Upper lobe of right lung (tissue), 1 donor: Measurements from ENCODE around the gene ZG16. TPM values are rescaled to one million over a fixed set of nuclear protein-coding genes. Genes with fewer than 3 reads are reported as not detected.
"Not testable (repeated sequence)": the region's sequence is repeated elsewhere in the genome, so short reads cannot be mapped to it uniquely, and the experiment has no call there.

Source experiments
- ATAC-seq: fragments of 200-7000 bp; cut with Tn5 transposase; one replicate; pipeline ENCODE4 v1.9.1; 2020; ENCODE audit warnings: mild to moderate bottlenecking, moderate library complexity
- DNase-seq: peaks from one replicate; pipeline ENCODE4 v3.0.0-alpha.2; 2020
- H3K27ac ChIP-seq: fragments of 200-600 bp; one replicate; pipeline ENCODE4 v1.8.0; 2022
- H3K27me3 ChIP-seq: fragments of 200-600 bp; one replicate; pipeline ENCODE4 v1.8.0; 2022; ENCODE audit warnings: mild to moderate bottlenecking
- H3K36me3 ChIP-seq: fragments of 200-600 bp; one replicate; pipeline ENCODE4 v1.8.0; 2022
- H3K4me1 ChIP-seq: fragments of 200-600 bp; one replicate; pipeline ENCODE4 v1.8.0; 2022
- H3K4me3 ChIP-seq: fragments of 200-600 bp; one replicate; pipeline ENCODE4 v1.8.0; 2022; ENCODE audit warnings: mild to moderate bottlenecking
- H3K9me3 ChIP-seq: fragments of 200-600 bp; one replicate; pipeline ENCODE4 v1.8.0; 2022
- CTCF ChIP-seq: fragments of 200-600 bp; IDR thresholded peaks from one replicate; pipeline ENCODE4 v1.8.0; 2022; ENCODE audit warnings: antibody characterized with exemption
- intact Hi-C: fragments of 100-400 bp; cut with DNase I; formaldehyde crosslinking; loops from one replicate; pipeline ENCODE4 v1.11.0; 2022
- total RNA-seq: library from RNA; stranded (reverse); fragmentation: NEBNext Ultra II Directional; extraction: Animal tissue kit (Norgen Biotek cat#: 25700); gene quantifications from one replicate; pipeline ENCODE4 v1.2.1, GENCODE V29; 2021
- donor health status: DM: no; HTN: yes; CAD: no; lungs with severe emphysema.

Gene ZG16
- total RNA-seq, 1 donor from 2014 or later, result not detected

- Histone ChIP-seq H3K27me3 (no peaks in the 10 kb centered on the region), H3K27ac (no peak overlapping the region), H3K36me3 (no peaks in the 10 kb centered on the region), H3K9me3 (no peaks in the 10 kb centered on the region), H3K4me3 (no peak overlapping the region), H3K4me1 (peaks cover 3% of the 10 kb centered on the region)
- no peak for DNase-seq
- no peak for TF ChIP-seq CTCF
- ATAC-seq, result no peak
- intact Hi-C loops, result no loop called here
These were observed 1.4 kb downstream of the ZG16 start for GRCh38 chr16:29779474-29779873.

GRCh38 chr16:29783094-29783953 is 5.3 kb downstream of the ZG16 start:
- H3K27ac ChIP-seq, H3K4me3 ChIP-seq, H3K36me3 ChIP-seq, intact Hi-C loops, DNase-seq, H3K27me3 ChIP-seq, H3K9me3 ChIP-seq, ATAC-seq: not testable (repeated sequence)
- peaks cover 12% of the 10 kb centered on the region for H3K4me1 ChIP-seq

GRCh38 chr16:29784157-29784556 is 6.1 kb downstream of the ZG16 start:
- intact Hi-C loops, result no loop called here
- DNase-seq, result no peak
- no peak for ATAC-seq

GRCh38 chr16:29784901-29785500 is 6.9 kb downstream of the ZG16 start:
- ATAC-seq, result peak; percentile 92
- DNase-seq, result peak; percentile 83
- Histone ChIP-seq H3K4me3 (peak overlapping the region; percentile 29), H3K36me3 (no peaks in the 10 kb centered on the region), H3K27me3 (no peaks in the 10 kb centered on the region), H3K4me1 (peaks cover 18% of the 10 kb centered on the region), H3K9me3 (no peaks in the 10 kb centered on the region), H3K27ac (no peak overlapping the region)
- intact Hi-C loops, result no loop called here
- TF ChIP-seq CTCF, result peak; percentile 79

More at GRCh38 chr16:29784157-29784556, 6.1 kb downstream of the ZG16 start:
- H3K36me3 ChIP-seq, result no peaks in the 10 kb centered on the region
- H3K9me3 ChIP-seq, result no peaks in the 10 kb centered on the region
- H3K27ac ChIP-seq, result no peak overlapping the region
- TF ChIP-seq CTCF, result no peak
- H3K27me3 ChIP-seq, result no peaks in the 10 kb centered on the region
- H3K4me3 ChIP-seq, result no peak overlapping the region
- H3K4me1 ChIP-seq, result peaks cover 12% of the 10 kb centered on the region

GRCh38 chr16:29787155-29787554 is 9.1 kb downstream of the ZG16 start:
- H3K27ac ChIP-seq, ATAC-seq, H3K9me3 ChIP-seq, DNase-seq, H3K27me3 ChIP-seq, H3K4me3 ChIP-seq, intact Hi-C loops, H3K36me3 ChIP-seq: not testable (repeated sequence)
- H3K4me1 ChIP-seq, result peaks cover 27% of the 10 kb centered on the region

- Histone ChIP-seq H3K27me3 (no peaks in the 10 kb centered on the region), H3K9me3 (no peaks in the 10 kb centered on the region), H3K4me1 (peaks cover 23% of the 10 kb centered on the region), H3K27ac (peak overlapping the region; percentile 92), H3K36me3 (no peaks in the 10 kb centered on the region), H3K4me3 (peak overlapping the region; percentile 93)
- intact Hi-C loops, result no loop called here
- TF ChIP-seq CTCF, result no peak
- peak; percentile 38 for ATAC-seq
- peak; percentile 76 for DNase-seq
These were observed 11.7 kb downstream of the ZG16 start for GRCh38 chr16:29789775-29790182.
